LHCN-M2 (cell line): ENCODE measurements around the gene KCNQ1. TPM values are rescaled to one million over a fixed set of nuclear protein-coding genes. Genes with fewer than 3 reads are reported as not detected.

Experiments used
- DNase-seq: peaks from one replicate; pipeline ENCODE4 v3.0.0-alpha.2; 2012; ENCODE audit warnings: low read depth
- total RNA-seq: library from RNA; depleted of rRNA; stranded (reverse); fragments of >200 nt; gene quantifications from 2 replicates; pipeline ENCODE4 v1.2.3, GENCODE V29; 2014

KCNQ1 gene
- total RNA-seq, 1 experiment from 2014 or later = not detected

DNA sequence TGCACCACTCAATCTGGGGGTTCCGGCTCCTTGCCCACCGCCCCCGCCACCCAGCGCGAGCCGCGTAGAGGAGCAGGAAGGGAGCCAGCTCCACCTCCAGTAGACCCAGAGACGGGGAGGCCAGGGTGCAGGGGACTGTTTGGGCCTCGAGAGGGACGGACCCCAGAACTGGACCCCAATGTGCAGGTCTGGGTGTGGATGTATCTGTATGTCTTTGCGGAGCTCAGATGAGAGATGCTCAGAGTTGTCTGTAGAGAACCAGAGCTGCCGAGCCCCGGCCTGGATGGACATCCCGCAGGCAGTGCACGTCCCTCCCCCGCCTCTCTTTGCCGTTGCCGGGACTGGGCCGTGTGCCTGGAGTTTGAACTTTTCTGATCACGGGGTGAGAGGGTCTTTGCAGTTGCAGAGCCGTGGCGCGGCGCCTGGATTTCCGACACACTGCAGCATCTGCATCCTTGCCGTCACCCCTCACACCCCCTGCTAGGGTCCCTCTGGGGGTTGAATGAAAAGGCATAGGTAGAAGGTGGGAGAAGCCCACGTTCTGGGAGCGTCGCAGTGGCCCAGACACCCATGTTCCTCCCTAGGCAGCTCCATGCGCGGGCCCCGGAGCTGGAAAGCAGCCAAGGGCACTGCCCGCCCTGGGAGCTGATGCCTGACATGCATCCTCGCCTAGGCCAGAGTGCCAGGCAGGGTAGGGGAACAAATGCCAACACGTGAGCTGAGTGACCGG lies 105.2 kb downstream of the KCNQ1 start:
- no peak for DNase-seq

DNA sequence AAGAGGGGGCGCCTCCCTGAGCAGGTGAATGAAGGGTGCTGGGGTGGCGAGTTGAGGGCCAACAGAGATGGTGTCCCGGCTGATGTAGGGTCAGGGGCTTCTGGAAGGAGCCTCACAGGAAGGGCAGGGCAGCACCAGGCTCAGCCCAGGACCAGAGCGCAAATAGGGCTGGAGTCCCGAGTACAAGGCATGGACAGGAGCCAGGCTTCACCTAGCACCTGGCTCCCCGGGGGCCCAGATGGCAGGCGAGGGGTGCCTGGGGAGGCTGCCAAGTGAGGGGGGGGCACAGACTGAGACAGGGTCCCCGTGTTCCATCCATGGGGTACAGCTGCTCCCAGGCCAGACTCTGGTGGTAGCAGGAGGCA lies 105.8 kb downstream of the KCNQ1 start:
- no peak for DNase-seq

DNA sequence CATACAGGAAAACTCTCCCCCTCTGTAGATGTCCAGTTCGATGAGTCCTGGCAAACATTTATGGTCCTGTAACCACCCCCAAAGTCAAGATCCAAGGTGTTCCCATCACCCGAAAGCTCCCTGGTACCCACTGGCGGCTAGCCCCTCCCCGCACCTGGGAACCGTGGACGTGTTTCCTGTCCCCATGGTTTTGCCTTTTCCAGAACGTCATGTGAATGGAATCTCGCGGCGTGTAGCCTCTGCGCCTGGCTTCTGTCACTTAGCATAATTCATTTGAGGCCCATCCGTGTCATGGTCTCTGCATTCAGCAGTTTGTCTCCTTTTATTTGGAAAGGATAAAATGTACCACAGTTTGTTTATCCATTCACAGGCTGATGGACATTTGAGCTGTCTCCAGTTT lies 106.3 kb downstream of the KCNQ1 start:
- no peak for DNase-seq

DNA sequence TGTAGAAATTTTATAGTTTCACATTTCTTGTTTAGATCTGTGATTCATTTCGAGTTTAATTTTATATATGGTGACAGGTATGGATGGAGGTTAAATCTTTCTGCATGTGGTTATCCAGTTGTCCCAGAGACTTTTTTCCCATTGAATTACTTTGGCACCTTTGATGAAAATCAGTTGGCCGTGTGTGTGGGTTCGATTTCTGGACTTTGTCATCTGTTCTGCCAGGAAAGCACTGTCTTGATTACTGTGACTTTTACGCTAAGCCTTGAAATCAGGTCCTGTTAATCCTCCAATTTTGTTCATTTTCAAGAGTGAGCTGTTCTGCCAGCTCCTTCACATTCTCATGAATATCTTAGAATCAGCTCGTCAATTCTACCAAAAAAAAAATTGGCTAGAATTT lies 107.4 kb downstream of the KCNQ1 start:
- DNase-seq = no peak

- DNase-seq = no peak
Observed at GRCh38 chr11:2553198-2553597, 108.4 kb downstream of the KCNQ1 start.

DNA sequence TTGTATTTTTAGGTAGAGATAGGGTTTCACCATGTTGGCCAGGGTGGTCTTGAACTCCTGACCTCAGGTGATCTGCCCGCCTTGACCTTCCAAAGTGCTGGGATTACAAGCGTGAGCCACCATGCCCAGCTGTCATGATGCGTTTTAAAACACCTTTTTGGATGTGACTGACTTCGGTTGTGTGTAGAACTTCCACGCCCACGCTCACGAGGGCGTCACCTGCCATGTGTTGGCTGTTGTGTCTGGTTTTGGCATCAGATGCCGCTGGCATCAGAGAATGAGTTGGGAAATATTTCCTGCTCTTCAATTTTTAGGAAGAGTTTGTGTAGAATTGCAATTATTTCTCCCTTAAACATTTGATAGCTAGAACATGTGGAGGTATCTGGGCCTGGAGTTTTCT lies 109.1 kb downstream of the KCNQ1 start:
- no peak for DNase-seq

DNA sequence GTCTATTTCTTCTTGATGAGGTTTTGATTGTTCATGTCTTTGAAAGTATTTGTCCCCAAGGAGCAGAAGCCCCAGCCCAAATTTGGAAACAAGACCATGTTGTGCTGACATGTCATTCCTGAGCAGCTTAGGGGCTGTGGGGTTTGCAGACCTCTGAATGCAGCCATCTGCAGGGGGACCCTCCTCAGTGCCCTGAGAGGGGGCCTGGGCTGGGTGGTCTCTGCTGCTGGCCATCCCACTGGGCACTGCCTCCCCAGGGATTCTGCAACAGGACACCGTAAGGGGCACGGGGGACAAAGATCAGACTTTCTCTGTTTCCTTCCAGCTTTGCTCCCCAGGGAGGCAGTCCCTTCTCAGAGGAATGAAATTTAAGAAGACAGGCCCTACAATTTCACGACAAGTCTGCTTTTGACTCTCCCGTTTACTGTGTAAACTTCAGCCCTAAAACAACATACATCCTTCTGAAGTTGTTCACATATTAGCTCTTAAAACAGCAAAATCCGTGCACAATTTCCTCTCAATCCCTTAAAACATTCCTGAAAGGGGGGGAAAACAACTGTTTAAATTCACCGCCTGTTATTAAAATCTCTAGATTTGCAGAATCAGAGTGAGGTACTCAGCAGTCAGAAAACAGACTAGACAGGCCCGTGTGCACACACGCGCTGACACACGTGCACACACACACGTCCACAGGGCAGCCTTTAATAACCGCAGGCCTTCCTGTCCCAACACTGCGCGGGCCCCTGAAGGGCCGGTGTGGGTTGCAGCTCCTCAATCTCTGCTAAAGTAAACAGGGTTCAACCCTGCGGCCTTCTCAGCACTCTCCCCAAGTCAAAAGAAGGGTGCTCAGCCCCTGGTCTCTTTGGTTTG lies 109.8 kb downstream of the KCNQ1 start:
- no peak for DNase-seq

DNA sequence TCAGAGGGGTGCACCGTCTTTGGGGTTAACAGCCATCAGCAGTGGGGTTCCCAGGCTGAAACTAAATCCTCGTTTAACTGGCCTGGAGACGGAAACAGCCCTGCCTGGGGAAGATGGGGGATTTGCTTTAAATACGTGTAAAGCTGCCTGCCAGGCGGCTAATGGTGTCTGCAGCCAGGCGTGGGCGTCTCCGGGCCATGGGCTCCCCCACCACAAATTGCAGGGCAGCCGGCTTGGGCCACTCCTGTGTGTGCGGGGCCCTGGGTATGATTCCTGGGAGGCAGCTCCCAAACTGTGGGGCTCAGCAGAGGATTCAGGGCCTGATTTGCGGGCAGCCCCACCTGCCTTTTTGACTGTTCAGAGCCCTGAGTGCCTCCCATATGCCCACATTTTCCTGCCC lies 110.5 kb downstream of the KCNQ1 start:
- no peak for DNase-seq

DNA sequence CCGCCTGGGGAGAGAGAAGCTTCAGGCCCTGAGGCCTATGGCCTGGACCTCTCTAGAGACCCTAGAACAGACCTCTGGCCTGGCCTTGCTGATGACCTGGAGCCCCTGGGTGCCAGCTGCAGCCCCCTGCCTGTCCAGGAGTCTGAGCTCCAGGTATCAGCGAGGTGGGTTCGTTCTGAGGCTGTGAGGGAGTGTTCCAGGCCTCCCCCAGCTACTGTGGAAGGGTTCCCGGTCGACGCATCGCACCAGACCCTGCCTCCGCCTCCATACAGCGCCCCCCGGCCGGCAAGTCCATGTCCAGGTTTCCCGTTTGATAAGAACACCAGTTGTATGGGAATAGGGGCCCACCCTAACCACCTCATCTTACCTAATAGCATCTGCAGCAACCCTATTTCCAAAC lies 111.1 kb downstream of the KCNQ1 start:
- DNase-seq = no peak

GRCh38 chr11:2557381-2557780 lies 112.6 kb downstream of the KCNQ1 start:
- DNase-seq = no peak

DNA sequence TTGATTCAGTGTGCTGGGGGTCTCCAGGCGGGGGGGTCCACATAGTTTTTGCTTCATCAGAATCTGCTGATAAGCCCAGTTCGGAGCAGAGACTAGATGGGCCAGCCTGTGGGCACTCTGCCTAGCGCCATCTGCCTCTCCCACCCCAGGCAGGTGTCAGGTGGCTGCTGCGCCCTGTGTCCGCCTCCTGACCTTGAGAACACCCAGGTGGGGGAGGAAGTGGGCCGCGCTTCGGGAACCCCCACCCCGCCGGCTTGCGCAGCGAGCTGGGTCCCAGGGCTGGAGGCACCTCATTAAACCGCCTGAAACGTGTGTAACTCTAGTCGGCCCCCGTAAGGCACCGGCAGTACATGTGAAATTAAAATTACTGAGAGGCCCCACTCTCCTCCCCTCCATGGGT lies 113.6 kb downstream of the KCNQ1 start:
- DNase-seq = no peak

- no peak for DNase-seq
Observed at GRCh38 chr11:2558861-2559526, 114.2 kb downstream of the KCNQ1 start.

DNA sequence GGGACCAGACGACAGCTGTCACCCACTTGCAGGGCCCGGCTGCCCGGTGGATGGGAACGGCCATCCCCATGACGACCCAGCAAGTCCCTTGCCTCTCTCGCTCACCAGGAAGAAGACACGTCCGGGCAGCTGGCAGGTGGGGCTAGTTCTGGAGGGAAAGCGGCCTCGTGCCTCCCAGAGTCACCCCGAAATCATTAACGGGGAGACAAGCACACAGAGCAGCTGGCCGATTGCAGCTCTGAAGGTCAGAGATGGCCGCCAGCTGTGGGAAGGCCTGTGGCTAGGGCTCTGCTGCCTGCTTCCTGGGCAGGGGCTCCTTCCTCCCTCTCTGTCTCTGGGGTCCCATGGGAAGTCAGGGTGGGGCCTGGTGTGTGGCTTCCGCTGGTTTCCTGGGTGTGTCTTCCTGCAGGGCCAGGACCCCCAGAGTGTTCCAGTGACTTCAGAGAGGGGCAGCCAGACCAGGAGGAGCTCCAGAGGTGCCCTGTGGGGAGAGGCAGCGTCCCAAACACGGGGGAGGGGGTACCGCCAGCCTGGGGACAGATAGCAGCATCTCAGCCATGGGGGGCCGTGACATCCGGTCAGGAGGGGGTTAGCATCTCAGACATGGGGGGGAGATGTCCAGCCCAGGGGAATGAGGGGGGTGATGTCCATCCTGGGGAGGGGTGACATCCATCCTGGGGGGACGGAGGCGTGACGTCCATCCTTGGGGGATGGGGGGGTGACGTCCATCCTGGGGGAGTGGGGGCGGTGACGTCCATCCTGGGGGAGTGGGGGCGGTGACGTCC lies 114.9 kb downstream of the KCNQ1 start:
- DNase-seq = no peak

DNA sequence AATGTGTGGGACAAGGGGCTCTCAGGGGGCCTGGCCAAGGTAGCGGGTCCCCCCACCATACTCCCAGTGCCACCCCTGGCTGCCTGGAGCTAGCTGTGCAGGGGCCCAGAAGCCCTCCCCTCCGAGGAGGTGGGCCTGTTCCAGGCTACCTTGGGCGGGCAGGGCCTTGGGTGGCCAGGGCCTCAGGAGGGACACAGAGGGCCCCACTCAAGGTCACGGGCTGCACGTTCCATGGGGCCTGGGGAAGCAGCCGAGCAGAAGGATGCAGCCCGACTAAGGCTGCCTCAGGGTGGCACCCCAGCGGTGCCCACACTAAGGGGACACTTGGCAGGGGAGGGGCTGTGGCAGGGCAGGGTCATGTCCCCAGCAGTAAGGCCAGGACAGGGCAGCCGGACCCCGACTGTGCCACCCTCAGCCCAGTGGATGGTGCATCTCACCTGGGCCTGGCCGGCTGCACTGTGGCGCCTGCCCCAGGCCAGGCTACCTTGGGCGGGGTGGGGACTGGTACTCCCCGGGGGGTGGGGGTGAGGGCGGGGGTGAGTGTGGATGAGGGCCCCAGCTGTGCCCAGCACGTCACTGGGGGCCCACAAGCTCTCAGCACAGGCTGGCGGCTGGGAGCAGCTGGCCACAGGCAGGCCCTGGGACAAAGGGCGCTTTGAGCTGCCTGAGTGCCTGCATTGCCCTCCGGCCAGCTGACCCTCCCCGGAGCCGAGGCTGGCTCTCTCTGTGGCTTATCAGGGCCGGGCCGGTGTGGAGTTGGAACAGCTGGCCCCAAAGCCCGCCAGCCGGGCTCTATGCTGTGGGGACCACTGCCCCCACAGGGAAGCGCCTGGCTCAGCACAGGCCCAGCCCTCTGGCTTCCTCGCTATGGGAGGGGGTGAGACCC lies 117.1 kb downstream of the KCNQ1 start:
- DNase-seq = no peak

DNA sequence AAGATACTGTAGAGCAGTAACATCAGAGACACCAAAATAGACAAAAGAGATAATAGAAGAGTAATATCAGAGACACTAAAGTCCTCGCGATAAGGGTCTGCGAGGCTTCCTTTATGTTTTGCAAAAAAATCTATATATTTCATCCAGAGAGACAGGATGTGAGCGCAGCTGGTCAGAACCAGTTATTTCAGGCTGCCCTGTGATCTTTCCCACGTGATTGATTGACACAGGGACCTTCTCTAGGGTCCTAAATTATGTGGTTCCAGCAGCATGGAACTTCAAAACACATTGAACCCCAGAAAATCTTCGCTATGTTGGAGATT lies 118.0 kb downstream of the KCNQ1 start:
- DNase-seq = no peak

DNA sequence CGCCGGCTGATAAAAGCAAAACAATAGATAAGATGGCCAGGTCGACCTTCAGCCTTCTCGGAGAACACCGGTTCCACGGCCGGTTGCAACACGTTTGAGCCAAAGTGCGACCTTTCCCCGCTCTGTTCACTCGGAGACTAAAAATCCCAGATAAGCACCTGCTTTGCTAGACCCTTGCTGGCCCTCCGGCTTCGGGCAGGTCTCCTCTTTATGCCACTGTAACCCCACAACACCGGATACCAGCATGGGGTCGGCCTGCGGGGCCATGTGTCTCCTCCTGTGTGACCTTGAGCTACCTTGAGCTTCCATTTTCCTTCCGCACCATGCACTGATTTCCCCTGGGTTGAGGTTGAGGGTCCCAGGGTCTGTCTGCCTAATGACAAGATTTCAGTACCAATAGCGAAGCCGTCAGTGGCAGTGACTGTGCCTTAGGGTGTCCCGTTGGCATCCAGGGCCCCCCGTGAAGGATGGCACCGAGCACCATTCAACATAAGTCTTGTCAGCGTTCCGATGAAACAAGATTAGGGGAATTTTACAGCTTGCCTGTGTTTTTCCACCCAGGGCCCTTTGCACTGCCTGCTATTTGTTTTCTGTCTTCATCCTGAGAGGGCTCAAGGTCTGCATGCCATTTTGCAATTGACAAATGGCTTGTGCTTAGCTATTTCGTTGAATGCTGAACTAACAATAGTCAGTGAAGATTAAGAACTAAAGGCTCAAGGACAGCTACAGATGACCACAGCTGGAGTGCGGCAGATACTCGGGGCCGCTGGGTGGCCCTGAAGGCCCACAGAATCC lies 118.6 kb downstream of the KCNQ1 start:
- DNase-seq = no peak

DNA sequence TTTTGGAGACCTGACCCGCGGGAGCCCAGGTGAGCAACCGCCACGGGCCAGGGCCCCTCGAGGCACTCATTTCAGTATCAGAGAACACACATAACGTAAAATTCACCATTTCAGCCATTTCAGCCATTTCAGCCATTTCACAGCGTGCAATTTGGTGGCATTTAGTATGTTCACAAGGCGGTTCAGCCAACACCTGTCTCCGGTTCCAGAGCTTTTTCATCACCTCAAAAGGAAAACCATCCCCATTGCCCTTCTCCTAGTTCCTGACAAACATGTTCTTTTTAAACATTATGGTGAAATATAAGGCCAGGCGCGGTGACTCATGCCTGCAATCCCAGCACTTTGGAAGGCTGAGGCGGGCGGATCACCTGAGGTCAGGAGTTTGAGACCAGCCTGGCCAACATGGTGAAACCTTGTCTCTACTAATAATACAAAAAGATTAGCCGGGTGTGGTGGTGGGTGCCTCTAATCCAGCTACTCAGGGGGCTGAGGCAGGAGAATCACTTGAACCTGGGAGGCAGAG lies 119.3 kb downstream of the KCNQ1 start:
- DNase-seq = no peak

- DNase-seq = no peak
Observed at GRCh38 chr11:2564588-2565425, 120.0 kb downstream of the KCNQ1 start.
